Fibroblast of the aortic adventitia (primary cell): ENCODE data around the gene ERMP1. TPM values are rescaled to one million over a fixed set of nuclear protein-coding genes. Genes with fewer than 3 reads are reported as not detected.

Experiments
- DNase-seq: peaks from one replicate; pipeline ENCODE4 v3.0.0-alpha.2; 2010; ENCODE audit warnings: low read depth
- H3K4me3 ChIP-seq: 2 replicates; pipeline ENCODE4 v1.5.1; 2011; ENCODE audit warnings: low read depth, mild to moderate bottlenecking, control low read depth, low read length, moderate library complexity
- total RNA-seq: library from RNA; depleted of rRNA; stranded (reverse); fragments of >200 nt; gene quantifications from 2 replicates; pipeline ENCODE4 v1.2.3, GENCODE V29; 2012; ENCODE audit warnings: low replicate concordance
- TF ChIP-seq, protein P1 (sequence below): IDR thresholded peaks from 2 replicates; pipeline ENCODE4 v1.5.1; 2011; ENCODE audit warnings: mild to moderate bottlenecking, low read length, control low read depth, inconsistent platforms; ENCODE audit not compliant: insufficient read depth

The ERMP1 gene
- total RNA-seq, 1 donor = 9.4 TPM

- TF ChIP-seq, protein P1, sequence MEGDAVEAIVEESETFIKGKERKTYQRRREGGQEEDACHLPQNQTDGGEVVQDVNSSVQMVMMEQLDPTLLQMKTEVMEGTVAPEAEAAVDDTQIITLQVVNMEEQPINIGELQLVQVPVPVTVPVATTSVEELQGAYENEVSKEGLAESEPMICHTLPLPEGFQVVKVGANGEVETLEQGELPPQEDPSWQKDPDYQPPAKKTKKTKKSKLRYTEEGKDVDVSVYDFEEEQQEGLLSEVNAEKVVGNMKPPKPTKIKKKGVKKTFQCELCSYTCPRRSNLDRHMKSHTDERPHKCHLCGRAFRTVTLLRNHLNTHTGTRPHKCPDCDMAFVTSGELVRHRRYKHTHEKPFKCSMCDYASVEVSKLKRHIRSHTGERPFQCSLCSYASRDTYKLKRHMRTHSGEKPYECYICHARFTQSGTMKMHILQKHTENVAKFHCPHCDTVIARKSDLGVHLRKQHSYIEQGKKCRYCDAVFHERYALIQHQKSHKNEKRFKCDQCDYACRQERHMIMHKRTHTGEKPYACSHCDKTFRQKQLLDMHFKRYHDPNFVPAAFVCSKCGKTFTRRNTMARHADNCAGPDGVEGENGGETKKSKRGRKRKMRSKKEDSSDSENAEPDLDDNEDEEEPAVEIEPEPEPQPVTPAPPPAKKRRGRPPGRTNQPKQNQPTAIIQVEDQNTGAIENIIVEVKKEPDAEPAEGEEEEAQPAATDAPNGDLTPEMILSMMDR = no peak
- DNase-seq = no peak
- H3K4me3 ChIP-seq = no peak overlapping the region
Observed at GRCh38 chr9:5868235-5868634, 35.3 kb upstream of the ERMP1 start.

- DNase-seq = no peak
- H3K4me3 ChIP-seq = no peak overlapping the region
- TF ChIP-seq, protein P1 = no peak
Observed at GRCh38 chr9:5866685-5867084, 33.8 kb upstream of the ERMP1 start.

DNA sequence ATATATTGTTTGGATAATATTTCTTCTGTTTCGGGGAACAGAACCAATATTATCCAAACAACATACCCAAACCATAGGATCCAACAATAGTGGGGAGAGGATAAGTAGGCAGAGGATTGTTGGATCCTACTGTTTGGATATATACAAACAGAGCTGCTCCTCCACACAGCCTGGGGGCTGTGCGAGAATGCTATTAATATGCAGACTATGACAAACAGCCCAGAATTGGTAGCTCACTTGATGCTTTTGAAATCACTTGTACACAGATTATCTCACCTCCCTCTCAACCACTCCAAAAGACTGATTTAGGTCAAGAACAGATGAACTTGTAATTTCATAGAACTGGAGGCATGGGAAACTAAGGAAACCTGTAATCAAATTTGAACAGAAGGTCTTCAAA is 33.4 kb upstream of the ERMP1 start:
- no peak for DNase-seq
- TF ChIP-seq, protein P1 = no peak
- H3K4me3 ChIP-seq = no peak overlapping the region

- no peak overlapping the region for H3K4me3 ChIP-seq
- no peak for DNase-seq
- TF ChIP-seq, protein P1 = no peak
Observed at GRCh38 chr9:5864446-5864845, 31.5 kb upstream of the ERMP1 start.

DNA sequence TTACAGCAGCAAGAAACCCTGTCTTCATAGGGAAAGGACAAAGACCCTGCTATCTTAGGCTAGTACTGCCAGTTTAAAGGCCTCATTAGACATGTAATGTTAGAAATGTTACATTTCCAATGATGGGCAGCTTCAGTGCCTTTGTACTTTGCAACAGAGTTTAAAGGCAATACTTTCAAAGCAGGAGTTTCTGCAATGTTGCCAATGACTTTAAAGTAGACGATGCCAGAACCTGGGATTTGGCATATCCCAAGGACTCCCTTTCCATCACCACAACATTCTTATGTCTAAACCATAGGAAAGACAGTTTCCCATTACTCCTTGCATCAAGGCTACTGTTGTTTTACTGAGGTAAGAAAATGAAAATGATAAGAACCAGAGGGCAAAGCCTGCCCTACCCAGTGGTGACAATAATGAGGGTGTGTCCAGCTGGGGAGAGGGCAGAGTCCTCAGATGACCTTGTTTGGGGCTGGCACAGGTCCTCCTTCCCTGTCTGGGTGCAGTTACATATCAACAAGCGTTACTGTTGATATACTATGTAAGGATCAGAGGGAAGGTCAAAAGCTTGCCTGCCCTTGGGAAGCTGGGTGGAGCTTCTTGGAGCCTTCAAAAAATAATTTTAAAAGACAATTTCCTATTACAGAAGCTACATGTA is 30.3 kb upstream of the ERMP1 start:
- no peak overlapping the region for H3K4me3 ChIP-seq
- no peak for DNase-seq
- TF ChIP-seq, protein P1 = no peak

DNA sequence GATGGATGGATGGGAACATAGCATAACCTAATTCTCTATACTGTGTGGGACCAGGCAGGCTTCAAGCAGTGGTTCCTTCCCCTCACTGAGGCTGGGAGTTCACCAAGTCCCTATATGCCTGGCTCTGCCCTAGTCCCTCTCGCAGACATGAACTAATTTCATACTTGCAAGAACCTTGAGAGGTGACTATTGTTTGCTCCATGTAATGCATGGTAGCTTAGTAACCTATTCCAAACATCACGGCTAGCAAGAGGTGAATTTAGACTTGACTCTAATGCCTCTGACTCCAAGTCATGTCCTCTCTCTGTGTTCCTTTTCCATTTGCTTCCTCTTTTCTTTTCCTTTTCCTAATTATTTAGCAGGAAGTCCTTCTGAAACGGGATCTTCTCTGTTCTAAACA is 25.9 kb upstream of the ERMP1 start:
- H3K4me3 ChIP-seq = no peak overlapping the region
- no peak for DNase-seq
- TF ChIP-seq, protein P1 = no peak

DNA sequence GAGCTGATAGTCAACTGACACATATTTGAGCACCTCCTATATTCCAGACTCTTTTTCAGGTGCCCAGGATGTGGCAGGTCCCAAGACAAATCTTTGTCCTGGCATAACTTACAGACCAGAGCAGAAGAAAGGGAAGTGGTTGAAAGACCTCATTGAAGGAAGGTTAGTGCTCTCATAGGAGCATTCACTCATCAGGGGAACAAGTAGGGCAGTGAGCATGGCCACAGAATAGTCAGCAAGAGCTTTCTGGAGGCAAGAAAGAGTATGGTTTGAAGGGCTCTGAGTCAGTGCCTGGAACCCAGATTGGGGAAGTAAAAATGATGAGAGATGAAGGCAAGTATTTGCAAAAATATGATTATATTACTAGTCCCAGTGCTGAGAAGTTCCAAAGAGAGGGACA is 25.0 kb upstream of the ERMP1 start:
- DNase-seq = no peak
- TF ChIP-seq, protein P1 = no peak

More for the DNA sequence above, 25.0 kb upstream of the ERMP1 start:
- H3K4me3 ChIP-seq = no peak overlapping the region
